GM23338 (cell line): ENCODE results near the gene IL16. TPM values are rescaled to one million over a fixed set of nuclear protein-coding genes. Genes with fewer than 3 reads are reported as not detected.

Source experiments
- ATAC-seq: fragments of 200-7000 bp; cut with Tn5 transposase; 3 replicates; pipeline ENCODE4 v1.9.1; 2020
- DNase-seq: peaks from one replicate; pipeline ENCODE4 v3.0.0-alpha.2; 2015; ENCODE audit warnings: low spot score
- H2AFZ ChIP-seq: fragments of 200-600 bp; sonication (generic); 2 replicates; pipeline ENCODE4 v1.8.0; 2016; ENCODE audit warnings: antibody characterized with exemption, mild to moderate bottlenecking, moderate library complexity
- H3F3A ChIP-seq: fragments of 200-600 bp; sonication (generic); replicated peaks from 2 replicates; pipeline ENCODE4 v1.8.0; 2017; ENCODE audit warnings: antibody characterized with exemption, mixed run types, low read depth
- H3K27ac ChIP-seq: fragments of 200-600 bp; sonication (generic); 2 replicates; pipeline ENCODE4 v1.6.1; 2016; ENCODE audit warnings: low read depth
- H3K27me3 ChIP-seq: fragments of 200-600 bp; sonication (generic); 2 replicates; pipeline ENCODE4 v1.8.0; 2016; ENCODE audit warnings: mild to moderate bottlenecking, mixed run types, moderate library complexity; ENCODE audit not compliant: insufficient read depth
- H3K36me3 ChIP-seq: fragments of 200-600 bp; sonication (generic); 2 replicates; pipeline ENCODE4 v1.8.0; 2016; ENCODE audit warnings: mild to moderate bottlenecking; ENCODE audit not compliant: insufficient read depth
- H3K4me1 ChIP-seq: fragments of 200-600 bp; sonication (generic); 2 replicates; pipeline ENCODE4 v1.8.0; 2016; ENCODE audit warnings: mild to moderate bottlenecking, moderate library complexity; ENCODE audit not compliant: insufficient read depth
- H3K4me2 ChIP-seq: fragments of 200-600 bp; sonication (generic); 2 replicates; pipeline ENCODE4 v1.7.1; 2017; ENCODE audit warnings: mixed run types
- H3K4me3 ChIP-seq: fragments of 200-600 bp; sonication (generic); 2 replicates; pipeline ENCODE4 v1.6.1; 2016; ENCODE audit warnings: mixed run types
- H3K79me2 ChIP-seq: fragments of 200-600 bp; sonication (generic); replicated peaks from 2 replicates; pipeline ENCODE4 v1.8.0; 2017; ENCODE audit warnings: mild to moderate bottlenecking; ENCODE audit not compliant: insufficient read depth
- H3K9me2 ChIP-seq: fragments of 200-600 bp; sonication (generic); 2 replicates; pipeline ENCODE4 v1.8.0; 2017; ENCODE audit not compliant: insufficient read depth
- H4K20me1 ChIP-seq: fragments of 200-600 bp; sonication (generic); replicated peaks from 2 replicates; pipeline ENCODE4 v1.8.0; 2017; ENCODE audit warnings: mild to moderate bottlenecking; ENCODE audit not compliant: insufficient read depth
- H3K27ac Mint-ChIP-seq: 2 replicates; pipeline ENCODE4 v1.8.0; 2020; ENCODE audit warnings: inconsistent platforms, mild to moderate bottlenecking, moderate library complexity, mixed read lengths
- H3K27me3 Mint-ChIP-seq: 3 replicates; pipeline ENCODE4 v1.8.0; 2022; ENCODE audit warnings: low read depth, mild to moderate bottlenecking, moderate library complexity, mixed read lengths, inconsistent platforms; ENCODE audit not compliant: insufficient read depth, poor library complexity
- H3K36me3 Mint-ChIP-seq: 3 replicates; pipeline ENCODE4 v1.8.0; 2021; ENCODE audit warnings: low read depth, mild to moderate bottlenecking, inconsistent platforms, moderate library complexity, mixed read lengths
- H3K4me1 Mint-ChIP-seq: 3 replicates; pipeline ENCODE4 v1.8.0; 2020; ENCODE audit warnings: mild to moderate bottlenecking, inconsistent platforms, mixed read lengths
- H3K4me3 Mint-ChIP-seq: 3 replicates; pipeline ENCODE4 v1.8.0; 2021; ENCODE audit warnings: moderate library complexity, mild to moderate bottlenecking, inconsistent platforms, mixed read lengths
- H3K9me3 Mint-ChIP-seq: 3 replicates; pipeline ENCODE4 v1.8.0; 2020; ENCODE audit warnings: moderate library complexity, mild to moderate bottlenecking, inconsistent platforms, mixed read lengths
- CREB1 ChIP-seq: fragments of 250-450 bp; sonication (Bioruptor Pico); IDR thresholded peaks from 2 replicates; pipeline ENCODE4 v1.5.0; 2020; ENCODE audit warnings: low read depth, mild to moderate bottlenecking, moderate library complexity
- EZH2 ChIP-seq: fragments of 200-600 bp; sonication (generic); IDR thresholded peaks from one replicate; pipeline ENCODE4 v1.8.0; 2017; ENCODE audit warnings: antibody characterized with exemption, mild to moderate bottlenecking, low read depth; ENCODE audit not compliant: unreplicated experiment
- EZH2phosphoT487 ChIP-seq: fragments of 200-600 bp; sonication (generic); IDR thresholded peaks from one replicate; pipeline ENCODE4 v1.8.1; 2018; ENCODE audit warnings: antibody characterized with exemption; ENCODE audit not compliant: unreplicated experiment
- NANOG ChIP-seq: IDR thresholded peaks from 2 replicates; pipeline ENCODE4 v1.6.1; 2016; ENCODE audit warnings: antibody characterized with exemption, borderline replicate concordance
- POLR2AphosphoS5 ChIP-seq: IDR thresholded peaks from 2 replicates; pipeline ENCODE4 v1.6.1; 2016; ENCODE audit warnings: antibody characterized with exemption, low read depth
- STAT1 ChIP-seq: IDR thresholded peaks from one replicate; pipeline ENCODE4 v1.6.1; 2016; ENCODE audit warnings: antibody characterized with exemption; ENCODE audit not compliant: unreplicated experiment
- polyA plus RNA-seq: library from polyadenylated mRNA; unstranded; fragments of >200 nt; fragmentation: Nextera tagmentation; extraction: Ambion mirVana; gene quantifications from 2 replicates; pipeline ENCODE4 v1.2.1, GENCODE V29; 2016
- total RNA-seq: library from RNA; depleted of rRNA; stranded (reverse); fragments of >200 nt; shearing (Covaris generic); gene quantifications from 2 replicates; pipeline ENCODE4 v1.2.3, GENCODE V29; 2014
- TF ChIP-seq, protein P1 (sequence below): IDR thresholded peaks from one replicate; pipeline ENCODE4 v1.6.1; 2018; ENCODE audit warnings: antibody characterized with exemption; ENCODE audit not compliant: unreplicated experiment
- TF ChIP-seq, protein P2 (sequence below), 2 experiments: fragments of 200-600 bp in 1 of 2; sonication (generic) in 1 of 2; conservative IDR thresholded peaks; 2 replicates each; pipeline versions ENCODE4 v1.5.1 to v1.6.1; 2016 to 2017; ENCODE audit warnings: antibody characterized with exemption in 2 of 2, low read depth in 2 of 2, mild to moderate bottlenecking in 2 of 2, moderate library complexity in 1 of 2
- TF ChIP-seq, protein P3 (sequence below): IDR thresholded peaks from 2 replicates; pipeline ENCODE4 v1.6.1; 2016; ENCODE audit warnings: antibody characterized with exemption

IL16 gene
- total and polyA plus RNA-seq, 2 experiments from 2014 or later, result 0.29 TPM; not detected in 1

DNA sequence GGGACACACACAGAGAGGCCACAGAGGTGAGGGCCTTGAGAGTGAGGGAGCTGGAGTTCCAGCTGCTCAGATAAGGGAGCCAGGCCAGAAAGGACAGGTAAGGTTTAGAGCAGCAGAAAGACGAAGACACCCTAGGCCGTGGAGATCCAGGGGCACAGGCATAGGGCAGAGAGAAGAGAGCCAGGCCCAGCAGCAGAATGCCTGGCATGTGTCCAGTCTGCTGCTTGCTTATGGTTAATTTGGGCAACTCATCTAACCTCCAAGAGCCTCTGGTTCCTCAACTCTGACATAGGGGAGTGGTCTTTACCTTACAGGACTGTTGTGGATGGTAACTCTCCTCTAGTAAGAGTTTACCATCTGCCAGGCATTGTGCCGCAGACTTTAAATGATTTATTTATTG, 91.4 kb downstream of the IL16 start:
- Histone ChIP-seq H3K79me2 (no peaks in the 10 kb centered on the region), H3K36me3 (no peaks in the 10 kb centered on the region), H2AFZ (no peak overlapping the region), H3K4me2 (no peak overlapping the region), H3K27ac (no peak overlapping the region), H3K4me1 (no peaks in the 10 kb centered on the region), H4K20me1 (no peaks in the 10 kb centered on the region), H3K4me3 (no peak overlapping the region), H3F3A (no peaks in the 10 kb centered on the region), H3K9me2 (no peaks in the 10 kb centered on the region), H3K27me3 (no peaks in the 10 kb centered on the region)
- Mint-ChIP-seq H3K4me3 (no peak overlapping the region), H3K27ac (no peak overlapping the region), H3K36me3 (no peaks in the 10 kb centered on the region), H3K9me3 (no peaks in the 10 kb centered on the region), H3K27me3 (peaks cover 5% of the 10 kb centered on the region), H3K4me1 (no peaks in the 10 kb centered on the region)
- no peak for DNase-seq
- TF ChIP-seq, protein P1, sequence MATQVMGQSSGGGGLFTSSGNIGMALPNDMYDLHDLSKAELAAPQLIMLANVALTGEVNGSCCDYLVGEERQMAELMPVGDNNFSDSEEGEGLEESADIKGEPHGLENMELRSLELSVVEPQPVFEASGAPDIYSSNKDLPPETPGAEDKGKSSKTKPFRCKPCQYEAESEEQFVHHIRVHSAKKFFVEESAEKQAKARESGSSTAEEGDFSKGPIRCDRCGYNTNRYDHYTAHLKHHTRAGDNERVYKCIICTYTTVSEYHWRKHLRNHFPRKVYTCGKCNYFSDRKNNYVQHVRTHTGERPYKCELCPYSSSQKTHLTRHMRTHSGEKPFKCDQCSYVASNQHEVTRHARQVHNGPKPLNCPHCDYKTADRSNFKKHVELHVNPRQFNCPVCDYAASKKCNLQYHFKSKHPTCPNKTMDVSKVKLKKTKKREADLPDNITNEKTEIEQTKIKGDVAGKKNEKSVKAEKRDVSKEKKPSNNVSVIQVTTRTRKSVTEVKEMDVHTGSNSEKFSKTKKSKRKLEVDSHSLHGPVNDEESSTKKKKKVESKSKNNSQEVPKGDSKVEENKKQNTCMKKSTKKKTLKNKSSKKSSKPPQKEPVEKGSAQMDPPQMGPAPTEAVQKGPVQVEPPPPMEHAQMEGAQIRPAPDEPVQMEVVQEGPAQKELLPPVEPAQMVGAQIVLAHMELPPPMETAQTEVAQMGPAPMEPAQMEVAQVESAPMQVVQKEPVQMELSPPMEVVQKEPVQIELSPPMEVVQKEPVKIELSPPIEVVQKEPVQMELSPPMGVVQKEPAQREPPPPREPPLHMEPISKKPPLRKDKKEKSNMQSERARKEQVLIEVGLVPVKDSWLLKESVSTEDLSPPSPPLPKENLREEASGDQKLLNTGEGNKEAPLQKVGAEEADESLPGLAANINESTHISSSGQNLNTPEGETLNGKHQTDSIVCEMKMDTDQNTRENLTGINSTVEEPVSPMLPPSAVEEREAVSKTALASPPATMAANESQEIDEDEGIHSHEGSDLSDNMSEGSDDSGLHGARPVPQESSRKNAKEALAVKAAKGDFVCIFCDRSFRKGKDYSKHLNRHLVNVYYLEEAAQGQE, result no peak
- no peak for ATAC-seq

DNA sequence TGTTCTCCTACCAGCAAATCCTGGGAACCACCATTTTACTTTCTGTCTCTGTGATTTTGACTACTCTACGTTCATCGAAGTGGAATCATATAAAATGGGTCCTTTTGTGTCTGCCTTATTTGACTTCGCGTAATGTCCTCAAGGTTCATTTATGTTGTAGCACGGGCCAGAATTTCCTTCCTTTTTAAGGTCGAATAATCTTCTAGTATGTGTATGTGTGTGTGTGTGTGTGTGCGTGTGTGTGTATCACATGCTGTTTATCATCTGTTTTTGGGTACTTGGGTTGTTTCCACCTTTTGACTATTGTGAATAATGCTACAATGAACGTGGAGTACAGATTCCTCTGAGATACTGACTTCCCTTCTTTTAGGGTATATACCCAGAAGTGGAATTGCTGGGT, 91.9 kb downstream of the IL16 start:
- Histone ChIP-seq H3F3A (no peaks in the 10 kb centered on the region), H3K27ac (no peak overlapping the region), H4K20me1 (no peaks in the 10 kb centered on the region), H3K4me1 (no peaks in the 10 kb centered on the region), H3K79me2 (no peaks in the 10 kb centered on the region), H3K4me3 (no peak overlapping the region), H2AFZ (no peak overlapping the region), H3K4me2 (no peak overlapping the region), H3K9me2 (no peaks in the 10 kb centered on the region), H3K27me3 (no peaks in the 10 kb centered on the region), H3K36me3 (no peaks in the 10 kb centered on the region)
- no peak for ATAC-seq
- Mint-ChIP-seq H3K27ac (no peak overlapping the region), H3K36me3 (no peaks in the 10 kb centered on the region), H3K9me3 (no peaks in the 10 kb centered on the region), H3K27me3 (peaks cover 5% of the 10 kb centered on the region), H3K4me3 (no peak overlapping the region), H3K4me1 (peaks cover under 1% of the 10 kb centered on the region; the same call in 2 of the 3 replicates)
- DNase-seq, result no peak
- TF ChIP-seq STAT1, result no peak
- no peak for TF ChIP-seq CREB1
- TF ChIP-seq EZH2, result no peak
- no peak for TF ChIP-seq NANOG
- TF ChIP-seq, protein P1, result no peak
- TF ChIP-seq, protein P2, sequence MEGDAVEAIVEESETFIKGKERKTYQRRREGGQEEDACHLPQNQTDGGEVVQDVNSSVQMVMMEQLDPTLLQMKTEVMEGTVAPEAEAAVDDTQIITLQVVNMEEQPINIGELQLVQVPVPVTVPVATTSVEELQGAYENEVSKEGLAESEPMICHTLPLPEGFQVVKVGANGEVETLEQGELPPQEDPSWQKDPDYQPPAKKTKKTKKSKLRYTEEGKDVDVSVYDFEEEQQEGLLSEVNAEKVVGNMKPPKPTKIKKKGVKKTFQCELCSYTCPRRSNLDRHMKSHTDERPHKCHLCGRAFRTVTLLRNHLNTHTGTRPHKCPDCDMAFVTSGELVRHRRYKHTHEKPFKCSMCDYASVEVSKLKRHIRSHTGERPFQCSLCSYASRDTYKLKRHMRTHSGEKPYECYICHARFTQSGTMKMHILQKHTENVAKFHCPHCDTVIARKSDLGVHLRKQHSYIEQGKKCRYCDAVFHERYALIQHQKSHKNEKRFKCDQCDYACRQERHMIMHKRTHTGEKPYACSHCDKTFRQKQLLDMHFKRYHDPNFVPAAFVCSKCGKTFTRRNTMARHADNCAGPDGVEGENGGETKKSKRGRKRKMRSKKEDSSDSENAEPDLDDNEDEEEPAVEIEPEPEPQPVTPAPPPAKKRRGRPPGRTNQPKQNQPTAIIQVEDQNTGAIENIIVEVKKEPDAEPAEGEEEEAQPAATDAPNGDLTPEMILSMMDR (conservative IDR thresholded peaks at IDR 0.05; ENCODE audit: low read depth in 2 of 2), result no peak
- TF ChIP-seq, protein P3, sequence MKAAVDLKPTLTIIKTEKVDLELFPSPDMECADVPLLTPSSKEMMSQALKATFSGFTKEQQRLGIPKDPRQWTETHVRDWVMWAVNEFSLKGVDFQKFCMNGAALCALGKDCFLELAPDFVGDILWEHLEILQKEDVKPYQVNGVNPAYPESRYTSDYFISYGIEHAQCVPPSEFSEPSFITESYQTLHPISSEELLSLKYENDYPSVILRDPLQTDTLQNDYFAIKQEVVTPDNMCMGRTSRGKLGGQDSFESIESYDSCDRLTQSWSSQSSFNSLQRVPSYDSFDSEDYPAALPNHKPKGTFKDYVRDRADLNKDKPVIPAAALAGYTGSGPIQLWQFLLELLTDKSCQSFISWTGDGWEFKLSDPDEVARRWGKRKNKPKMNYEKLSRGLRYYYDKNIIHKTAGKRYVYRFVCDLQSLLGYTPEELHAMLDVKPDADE, result no peak
- no peak for TF ChIP-seq EZH2phosphoT487
- no peak for TF ChIP-seq POLR2AphosphoS5
